Measurements from ENCODE around the gene GABRA4.

GABRA4 gene

GRCh38 chr4:46933686-46934085 is 59.7 kb downstream of the GABRA4 start:
- DNase-seq (ENCODE audit: low read depth), result no peak
- H3K4me3 ChIP-seq (ENCODE audit: low read length), result no peak overlapping the region
- TF ChIP-seq CTCF (conservative IDR thresholded peaks at IDR 0.05; ENCODE audit: low read length), result no peak

- TF ChIP-seq CTCF (conservative IDR thresholded peaks at IDR 0.05; ENCODE audit: low read length), result peak; percentile 32
- H3K4me3 ChIP-seq (ENCODE audit: low read length), result no peak overlapping the region
- DNase-seq (ENCODE audit: low read depth), result no peak
Measured at GRCh38 chr4:46931981-46932380, 61.4 kb downstream of the GABRA4 start.

GRCh38 chr4:46930891-46931290 is 62.5 kb downstream of the GABRA4 start:
- no peak overlapping the region for H3K4me3 ChIP-seq (ENCODE audit: low read length)
- no peak for TF ChIP-seq CTCF (conservative IDR thresholded peaks at IDR 0.05; ENCODE audit: low read length)
- no peak for DNase-seq (ENCODE audit: low read depth)

- no peak for TF ChIP-seq CTCF (conservative IDR thresholded peaks at IDR 0.05; ENCODE audit: low read length)
- no peak overlapping the region for H3K4me3 ChIP-seq (ENCODE audit: low read length)
- no peak for DNase-seq (ENCODE audit: low read depth)
Measured at GRCh38 chr4:46927201-46927600, 66.2 kb downstream of the GABRA4 start.

- DNase-seq (ENCODE audit: low read depth), result no peak
- no peak for TF ChIP-seq CTCF (conservative IDR thresholded peaks at IDR 0.05; ENCODE audit: low read length)
- no peak overlapping the region for H3K4me3 ChIP-seq (ENCODE audit: low read length)
Measured at GRCh38 chr4:46924789-46925529, 68.4 kb downstream of the GABRA4 start.

GRCh38 chr4:46922205-46922604 is 71.2 kb downstream of the GABRA4 start:
- TF ChIP-seq CTCF (conservative IDR thresholded peaks at IDR 0.05; ENCODE audit: low read length), result no peak
- H3K4me3 ChIP-seq (ENCODE audit: low read length), result no peak overlapping the region
- DNase-seq (ENCODE audit: low read depth), result no peak

- no peak within 1 kb of the TSS for H3K4me3 ChIP-seq (ENCODE audit: low read length)
- no peak for TF ChIP-seq CTCF (conservative IDR thresholded peaks at IDR 0.05; ENCODE audit: low read length)
Measured at GRCh38 chr4:46909078-46909477, 84.3 kb downstream of the GABRA4 start, which contains the start of gene COX7B2. Gene COX7B2, minus strand, starts transcription at chr4:46909245. Its CDS starts 174,053 bp downstream, at chr4:46735192.

More at GRCh38 chr4:46909078-46909477, 84.3 kb downstream of the GABRA4 start, which contains the start of gene COX7B2:
- no peak for DNase-seq (ENCODE audit: low read depth)
